Esophagus squamous epithelium (tissue), 4 donors: Measurements from ENCODE around the gene TFEB.

Experiments
- CTCF ChIP-seq, 6 experiments: fragments of 450-650 bp in 4 of 6; fragments of 200-600 bp in 2 of 6; sonication (generic) in 2 of 6; IDR thresholded peaks; one replicate each; pipeline ENCODE4 v1.5.1; 2016 to 2019; ENCODE audit warnings: antibody characterized with exemption in 6 of 6, mild to moderate bottlenecking in 4 of 6, moderate library complexity in 4 of 6
- POLR2A ChIP-seq, 4 donors: fragments of 450-650 bp; IDR thresholded peaks; one replicate each; pipeline ENCODE4 v1.6.1; 2017; ENCODE audit warnings: antibody characterized with exemption in 4 of 4, mild to moderate bottlenecking in 4 of 4, moderate library complexity in 3 of 4

GRCh38 chr6:41692730-41693129 is 42.7 kb downstream of the TFEB start:
- TF ChIP-seq CTCF (IDR thresholded peaks at IDR 0.05), result no peak
- no peak for TF ChIP-seq POLR2A (IDR thresholded peaks at IDR 0.05)
